Pancreas (tissue), 10 donors: ENCODE measurements around the gene WDR43. TPM values are rescaled to one million over a fixed set of nuclear protein-coding genes. Genes with fewer than 3 reads are reported as not detected.

Experiments used
- ATAC-seq, 4 donors: fragments of 200-7000 bp; cut with Tn5 transposase; one replicate each; pipeline versions ENCODE4 v1.8.0 to v1.9.1; 2020; ENCODE audit warnings: mild to moderate bottlenecking in 4 of 4, moderate library complexity in 4 of 4
- DNase-seq, 6 donors: peaks; one replicate each; pipeline ENCODE4 v3.0.0-alpha.2; 2020
- FAIRE-seq: peaks from 2 replicates; lab custom pipeline; 2012; peaks lifted over from hg19 to GRCh38; lab: Jason Lieb, UNC
- H3K27ac ChIP-seq, 4 donors: fragments of 200-600 bp; sonication (generic); 1 replicate in 3 of 4; 2 replicates in 1 of 4; pipeline versions ENCODE4 v1.5.0 to v1.8.0; 2020
- H3K27me3 ChIP-seq, 4 donors: fragments of 200-600 bp; one replicate each; pipeline ENCODE4 v1.8.0; 2021
- H3K36me3 ChIP-seq, 3 donors: fragments of 200-600 bp; sonication (generic) in 1 of 3; one replicate each; pipeline versions ENCODE4 v1.5.0 to v1.8.0; 2020 to 2021
- H3K4me1 ChIP-seq, 3 donors: fragments of 200-600 bp; one replicate each; pipeline ENCODE4 v1.8.0; 2021
- H3K4me3 ChIP-seq, 4 donors: fragments of 200-600 bp; sonication (generic) in 2 of 4; one replicate each; pipeline versions ENCODE4 v1.5.0 to v1.8.0; 2020 to 2021
- H3K9me3 ChIP-seq, 4 donors: fragments of 200-600 bp; one replicate each; pipeline ENCODE4 v1.8.0; 2021
- WGBS, 2 donors: extraction: QIAGEN DNeasy Blood & Tissue Kit; methylation state at CpG; one replicate each; pipeline ENCODE4 v1.1.7; 2013; 5-methylcytosine and 5-hydroxymethylcytosine counted together
- intact Hi-C, 3 donors: fragments of 100-400 bp; cut with DNase I; formaldehyde crosslinking; loops; one replicate each; pipeline versions ENCODE4 v1.11.1 to v1.14.2; 2022
- polyA plus RNA-seq, 2 donors: library from polyadenylated mRNA; stranded (reverse); fragments of 200-250 nt; gene quantifications; one replicate each; pipeline ENCODE4 v1.2.3, GENCODE V29; 2013
- total RNA-seq, 6 donors: library from RNA; stranded (reverse); fragmentation: NEBNext Ultra II Directional in 4 of 6; extraction: Animal tissue kit (Norgen Biotek cat#: 25700) in 4 of 6; gene quantifications; one replicate each; pipeline versions ENCODE4 v1.2.1 to v1.2.4, GENCODE V29; 2021 to 2023
- TF ChIP-seq, protein P1 (sequence below), 4 donors: fragments of 200-600 bp; sonication (generic) in 3 of 4; IDR thresholded peaks; one replicate each; pipeline versions ENCODE4 v1.5.0 to v1.8.0; 2021; ENCODE audit warnings: antibody characterized with exemption in 4 of 4
- donor health status: healthy with polysubstance abuse.
- donor health status: DM: no; HTN: no; CAD: no; lungs with moderate emphysema.
- donor health status: DM: no; HTN: no; CAD: no.
- donor health status: control.
- donor health status: control.
- donor health status: Bipolar disorder and iron deficiency.
- donor health status: DM: yes; HTN: yes; CAD: no.
- donor health status: DM: no; HTN: no; CAD: no.
- donor health status: DM: no; HTN: no; CAD: no.
- donor health status: DM: yes; HTN: yes; CAD: no.

Gene WDR43
- total and polyA plus RNA-seq, 8 donors = 4.5 to 31.9 (median 22.6) TPM

DNA sequence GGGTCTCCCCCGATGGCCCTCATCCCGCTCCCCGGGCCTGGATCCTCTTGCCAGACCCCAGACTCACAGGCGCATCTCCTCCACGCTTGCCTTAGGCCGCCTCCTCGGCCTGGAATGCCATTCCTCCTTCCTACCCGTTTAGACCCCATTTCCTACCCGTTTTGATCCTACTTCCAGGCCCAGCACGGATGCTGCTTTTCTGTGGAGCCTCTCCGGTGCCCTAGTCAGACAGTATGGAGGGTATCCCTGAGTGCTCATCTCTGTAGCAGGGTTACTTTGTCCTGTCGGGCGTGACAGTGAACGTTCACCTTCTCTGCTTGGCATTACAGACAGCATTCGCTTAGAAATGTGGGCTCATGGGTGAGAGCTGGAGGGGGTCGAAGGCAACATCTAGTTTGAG lies 96.0 kb downstream of the WDR43 start:
- DNase-seq (no peak), ATAC-seq (no peak), FAIRE-seq (no peak)
- Histone ChIP-seq H3K9me3 (no peaks in the 10 kb centered on the region), H3K4me3 (no peak overlapping the region), H3K27me3 (no peaks in the 10 kb centered on the region), H3K4me1 (no peaks in the 10 kb centered on the region), H3K36me3 (no peaks in the 10 kb centered on the region), H3K27ac (no peak overlapping the region)
- TF ChIP-seq, protein P1, sequence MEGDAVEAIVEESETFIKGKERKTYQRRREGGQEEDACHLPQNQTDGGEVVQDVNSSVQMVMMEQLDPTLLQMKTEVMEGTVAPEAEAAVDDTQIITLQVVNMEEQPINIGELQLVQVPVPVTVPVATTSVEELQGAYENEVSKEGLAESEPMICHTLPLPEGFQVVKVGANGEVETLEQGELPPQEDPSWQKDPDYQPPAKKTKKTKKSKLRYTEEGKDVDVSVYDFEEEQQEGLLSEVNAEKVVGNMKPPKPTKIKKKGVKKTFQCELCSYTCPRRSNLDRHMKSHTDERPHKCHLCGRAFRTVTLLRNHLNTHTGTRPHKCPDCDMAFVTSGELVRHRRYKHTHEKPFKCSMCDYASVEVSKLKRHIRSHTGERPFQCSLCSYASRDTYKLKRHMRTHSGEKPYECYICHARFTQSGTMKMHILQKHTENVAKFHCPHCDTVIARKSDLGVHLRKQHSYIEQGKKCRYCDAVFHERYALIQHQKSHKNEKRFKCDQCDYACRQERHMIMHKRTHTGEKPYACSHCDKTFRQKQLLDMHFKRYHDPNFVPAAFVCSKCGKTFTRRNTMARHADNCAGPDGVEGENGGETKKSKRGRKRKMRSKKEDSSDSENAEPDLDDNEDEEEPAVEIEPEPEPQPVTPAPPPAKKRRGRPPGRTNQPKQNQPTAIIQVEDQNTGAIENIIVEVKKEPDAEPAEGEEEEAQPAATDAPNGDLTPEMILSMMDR (IDR thresholded peaks at IDR 0.05) = no peak
- intact Hi-C loops = no loop called here
- WGBS, 2 donors = 74 to 75% methylated on average over 16 of the region's 16 CpGs

DNA sequence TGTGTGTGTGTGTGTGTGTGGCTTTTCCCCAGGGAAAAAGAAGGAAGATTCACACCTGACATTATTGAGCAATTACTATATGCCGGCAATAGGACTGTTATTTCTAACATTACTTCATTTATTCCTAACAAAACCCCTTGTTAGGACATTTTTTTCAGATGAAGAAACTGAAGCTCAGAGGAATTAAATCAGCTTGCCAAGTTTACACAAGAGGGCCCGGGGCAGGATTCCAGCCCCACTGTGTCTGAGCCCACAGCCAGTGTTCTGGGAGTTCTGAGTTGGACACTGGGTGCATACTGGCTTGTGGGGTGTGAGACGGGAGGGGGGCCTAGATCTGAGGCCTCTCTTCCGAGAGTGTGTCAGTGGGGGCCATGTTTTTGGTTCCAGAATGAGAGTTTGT lies 96.6 kb downstream of the WDR43 start:
- WGBS, 2 donors = 80 to 87% methylated on average over 4 of the region's 4 CpGs
- ATAC-seq (peak in 1 of 4 donors; percentile 21), DNase-seq (no peak), FAIRE-seq (no peak)
- intact Hi-C loops = no loop called here
- Histone ChIP-seq H3K36me3 (no peaks in the 10 kb centered on the region), H3K9me3 (no peaks in the 10 kb centered on the region), H3K27ac (no peak overlapping the region), H3K4me1 (no peaks in the 10 kb centered on the region), H3K27me3 (no peaks in the 10 kb centered on the region), H3K4me3 (no peak overlapping the region)
- TF ChIP-seq, protein P1 (IDR thresholded peaks at IDR 0.05) = no peak

- TF ChIP-seq, protein P1 (IDR thresholded peaks at IDR 0.05) = no peak
- no peak for FAIRE-seq
- no peaks in the 10 kb centered on the region for H3K4me1 ChIP-seq
- intact Hi-C loops = no loop called here
- no peak overlapping the region for H3K4me3 ChIP-seq
- no peaks in the 10 kb centered on the region for H3K36me3 ChIP-seq
- DNase-seq = no peak
- H3K9me3 ChIP-seq = no peaks in the 10 kb centered on the region
- no peak for ATAC-seq
- 90 to 95% methylated on average over 9 of the region's 9 CpGs for WGBS, 2 donors
- H3K27ac ChIP-seq = no peak overlapping the region
- H3K27me3 ChIP-seq = no peaks in the 10 kb centered on the region
Measured at GRCh38 chr2:28991460-28991859, 97.0 kb downstream of the WDR43 start.

GRCh38 chr2:28993206-28993960 lies 98.9 kb downstream of the WDR43 start:
- H3K4me3 ChIP-seq = no peak overlapping the region
- H3K27me3 ChIP-seq = no peaks in the 10 kb centered on the region
- FAIRE-seq = no peak
- H3K27ac ChIP-seq = no peak overlapping the region
- intact Hi-C loops = no loop called here
- TF ChIP-seq, protein P1 (IDR thresholded peaks at IDR 0.05) = no peak
- 59 to 68% methylated on average over 6 of the region's 6 CpGs for WGBS, 2 donors
- H3K4me1 ChIP-seq = no peaks in the 10 kb centered on the region
- ATAC-seq = peak in 3 of 4 donors; percentile 63 to 92 (median 84)
- no peaks in the 10 kb centered on the region for H3K36me3 ChIP-seq
- H3K9me3 ChIP-seq = no peaks in the 10 kb centered on the region
- peak in 3 of 6 donors; percentile 29 to 45 (median 40) for DNase-seq

GRCh38 chr2:28994074-28994473 lies 99.6 kb downstream of the WDR43 start:
- DNase-seq (no peak), ATAC-seq (no peak), FAIRE-seq (no peak)
- intact Hi-C loops = no loop called here
- Histone ChIP-seq H3K27me3 (no peaks in the 10 kb centered on the region), H3K4me3 (no peak overlapping the region), H3K27ac (no peak overlapping the region), H3K9me3 (no peaks in the 10 kb centered on the region), H3K4me1 (no peaks in the 10 kb centered on the region), H3K36me3 (no peaks in the 10 kb centered on the region)
- TF ChIP-seq, protein P1 (IDR thresholded peaks at IDR 0.05) = no peak
- WGBS, 2 donors = 92 to 94% methylated on average over 10 of the region's 10 CpGs
